Liver (tissue), 9 donors: ENCODE measurements around the gene OR2A7. TPM values are rescaled to one million over a fixed set of nuclear protein-coding genes. Genes with fewer than 3 reads are reported as not detected.
"Not testable (repeated sequence)": the region's sequence is repeated elsewhere in the genome, so short reads cannot be mapped to it uniquely, and the experiment has no call there.

Experiments
- DNase-seq: peaks from one replicate; pipeline ENCODE4 v3.0.0-alpha.2; 2017; ENCODE audit warnings: low spot score
- H3K27ac ChIP-seq, 2 donors: one replicate each; pipeline ENCODE4 v1.7.0; 2013; ENCODE audit warnings: inconsistent platforms in 2 of 2, low read length in 2 of 2, control low read depth in 1 of 2, low read depth in 1 of 2, mild to moderate bottlenecking in 1 of 2
- H3K27me3 ChIP-seq, 4 donors: one replicate each; pipeline versions ENCODE4 v1.6.1 to v1.7.0; 2013; ENCODE audit warnings: low read length in 3 of 4, inconsistent platforms in 1 of 4, mild to moderate bottlenecking in 1 of 4, moderate library complexity in 1 of 4; ENCODE audit not compliant: control insufficient read depth in 4 of 4, insufficient read depth in 4 of 4
- H3K36me3 ChIP-seq, 4 donors: one replicate each; pipeline versions ENCODE4 v1.6.1 to v1.7.0; 2013; ENCODE audit warnings: low read length in 3 of 4, mild to moderate bottlenecking in 3 of 4, low read depth in 1 of 4, moderate library complexity in 1 of 4; ENCODE audit not compliant: control insufficient read depth in 4 of 4, insufficient read depth in 3 of 4
- H3K4me1 ChIP-seq, 4 donors: one replicate each; pipeline versions ENCODE4 v1.6.1 to v1.7.0; 2013; ENCODE audit warnings: low read length in 3 of 4, mild to moderate bottlenecking in 3 of 4, moderate library complexity in 1 of 4; ENCODE audit not compliant: control insufficient read depth in 4 of 4, insufficient read depth in 4 of 4
- H3K4me3 ChIP-seq, 3 donors: one replicate each; pipeline versions ENCODE4 v1.6.1 to v1.7.0; 2013; ENCODE audit warnings: low read length in 3 of 3, control low read depth in 1 of 3, low read depth in 1 of 3, mild to moderate bottlenecking in 1 of 3
- H3K9ac ChIP-seq, 2 donors: one replicate each; pipeline ENCODE4 v1.7.0; 2013; ENCODE audit warnings: low read length in 2 of 2, mild to moderate bottlenecking in 2 of 2, moderate library complexity in 2 of 2, control low read depth in 1 of 2, low read depth in 1 of 2
- H3K9me3 ChIP-seq, 4 donors: one replicate each; pipeline versions ENCODE4 v1.6.1 to v1.7.0; 2013; ENCODE audit warnings: low read length in 3 of 4; ENCODE audit not compliant: control insufficient read depth in 4 of 4
- WGBS: extraction: QIAGEN DNeasy Blood & Tissue Kit; methylation state at CpG from one replicate; pipeline ENCODE4 v1.1.7; 2013; 5-methylcytosine and 5-hydroxymethylcytosine counted together
- polyA plus RNA-seq, 2 donors: library from polyadenylated mRNA; stranded (reverse) in 1 of 2; unstranded in 1 of 2; fragments of 200-250 nt in 1 of 2; fragments of >200 nt in 1 of 2; fragmentation: Nextera tagmentation in 1 of 2; extraction: Ambion mirVana in 1 of 2; gene quantifications; one replicate each; pipeline versions ENCODE4 v1.2.1 to v1.2.3, GENCODE V29; 2013 to 2015
- total RNA-seq, 2 donors: library from RNA; depleted of rRNA; stranded (reverse); fragments of >200 nt; gene quantifications; one replicate each; pipeline ENCODE4 v1.2.3, GENCODE V29; 2014
- donor health status: healthy.
- donor health status: healthy.
- donor health status: healthy.
- donor health status: healthy.
- donor health status: healthy.

The OR2A7 gene, protein sequence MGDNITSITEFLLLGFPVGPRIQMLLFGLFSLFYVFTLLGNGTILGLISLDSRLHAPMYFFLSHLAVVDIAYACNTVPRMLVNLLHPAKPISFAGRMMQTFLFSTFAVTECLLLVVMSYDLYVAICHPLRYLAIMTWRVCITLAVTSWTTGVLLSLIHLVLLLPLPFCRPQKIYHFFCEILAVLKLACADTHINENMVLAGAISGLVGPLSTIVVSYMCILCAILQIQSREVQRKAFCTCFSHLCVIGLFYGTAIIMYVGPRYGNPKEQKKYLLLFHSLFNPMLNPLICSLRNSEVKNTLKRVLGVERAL
- total RNA-seq (1 to 10 TPM; 1.6 TPM), polyA plus RNA-seq (1 to 10 TPM; 1.1 to 1.5 TPM)

GRCh38 chr7:144264692-144265091 lies at the start of gene OR2A7:
Gene OR2A7, minus strand, starts transcription at chr7:144264792. Its CDS starts 5,164 bp downstream, at chr7:144259628.
- WGBS, result 96% methylated on average over 6 of the region's 7 CpGs
- H3K9ac ChIP-seq, H3K4me3 ChIP-seq, H3K27me3 ChIP-seq, H3K9me3 ChIP-seq, H3K27ac ChIP-seq, H3K4me1 ChIP-seq, DNase-seq, H3K36me3 ChIP-seq: not testable (repeated sequence)

DNA sequence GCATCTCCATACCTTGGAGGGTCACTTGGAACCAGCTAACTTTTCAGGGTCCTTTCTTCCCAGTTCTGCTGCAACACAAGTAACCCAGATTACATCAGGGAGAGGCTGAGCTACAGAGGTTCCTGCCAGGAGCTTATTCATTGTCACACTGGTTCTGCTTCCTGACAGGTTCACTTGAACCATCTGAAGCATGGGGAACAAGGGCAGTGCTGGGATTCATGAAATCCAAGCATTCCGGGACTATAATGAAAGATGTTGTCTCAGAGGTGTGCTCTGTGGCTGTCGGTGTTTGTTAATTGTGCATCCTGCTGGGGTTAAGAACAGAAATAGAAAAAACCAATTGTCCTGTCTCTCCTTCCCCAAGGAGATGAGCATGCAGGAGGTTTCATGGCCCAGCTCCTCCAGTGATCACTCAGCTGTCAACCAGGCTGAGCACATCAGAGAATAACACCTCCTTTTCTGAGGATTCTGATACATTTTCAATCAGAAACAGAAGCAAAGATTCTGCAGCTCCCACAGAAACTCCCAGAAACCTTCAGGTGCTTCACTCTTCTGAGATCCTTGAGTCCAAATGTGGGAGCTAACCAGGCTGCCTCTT lies 47.4 kb upstream of the OR2A7 start, which contains the start of gene OR2A1:
Gene OR2A1 (plus strand): TSS at position 548 of the 598 bp plus-strand sequence. CDS start 5,706 bp downstream, outside the sequence.
- H3K9me3 ChIP-seq, H3K4me1 ChIP-seq, DNase-seq, H3K27ac ChIP-seq, H3K4me3 ChIP-seq, H3K36me3 ChIP-seq, H3K27me3 ChIP-seq, H3K9ac ChIP-seq: not testable (repeated sequence)
- WGBS, result 93% methylated on average over 1 of the region's 2 CpGs

- not testable (repeated sequence) for H3K27me3 ChIP-seq, H3K9me3 ChIP-seq, H3K9ac ChIP-seq, H3K4me3 ChIP-seq, H3K27ac ChIP-seq, H3K36me3 ChIP-seq, DNase-seq, H3K4me1 ChIP-seq
- 100% methylated on average over 1 of the region's 2 CpGs for WGBS
Observed at GRCh38 chr7:144311218-144311617, 46.6 kb upstream of the OR2A7 start.

GRCh38 chr7:144309702-144310101 lies 45.1 kb upstream of the OR2A7 start:
- H3K4me3 ChIP-seq, H3K27ac ChIP-seq, H3K9ac ChIP-seq, H3K4me1 ChIP-seq, DNase-seq, H3K36me3 ChIP-seq, H3K27me3 ChIP-seq, H3K9me3 ChIP-seq: not testable (repeated sequence)
- WGBS, result no CpG with 5 or more reads among the region's 2 CpGs

DNA sequence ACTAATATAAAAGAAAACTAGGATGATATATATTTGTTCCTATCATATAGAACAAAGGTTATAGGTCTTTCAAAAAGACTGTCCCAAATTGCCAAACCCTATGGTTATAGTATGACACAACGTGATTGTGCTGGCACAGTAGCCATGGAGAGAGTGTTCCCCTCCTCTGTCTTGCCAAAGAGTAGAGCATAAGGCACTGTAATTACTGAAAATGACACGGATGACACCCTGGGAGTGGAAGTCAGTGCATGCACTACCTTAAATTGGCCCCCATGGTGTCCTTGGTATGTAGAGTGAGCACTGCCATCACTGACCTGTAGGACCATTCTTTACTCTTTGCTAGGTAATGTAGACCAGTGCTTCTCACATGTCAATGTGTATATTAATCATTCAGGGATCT lies 40.6 kb upstream of the OR2A7 start:
- H3K9me3 ChIP-seq, DNase-seq, H3K27ac ChIP-seq, H3K9ac ChIP-seq, H3K4me1 ChIP-seq, H3K27me3 ChIP-seq, H3K4me3 ChIP-seq, H3K36me3 ChIP-seq: not testable (repeated sequence)
- WGBS, result no CpG with 5 or more reads among the region's 2 CpGs

DNA sequence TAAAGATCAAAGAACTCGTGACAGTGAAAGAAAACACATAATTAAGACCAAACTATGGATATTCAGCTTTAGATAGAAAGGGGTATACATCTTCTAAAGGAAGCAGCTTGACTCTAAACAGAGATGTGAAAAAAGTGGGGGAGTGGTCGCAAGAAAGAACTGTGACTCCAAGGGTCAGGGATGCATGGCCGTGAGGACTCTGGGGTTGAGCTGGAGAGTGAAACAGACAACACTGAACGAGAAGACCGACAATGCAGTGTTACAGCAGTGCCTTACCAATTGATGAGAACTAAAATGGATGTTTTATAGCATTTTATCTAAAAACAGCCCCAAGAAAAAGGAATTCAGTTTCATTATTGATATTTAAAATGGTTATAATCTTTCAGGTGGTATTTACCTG lies 39.0 kb upstream of the OR2A7 start:
- H3K27me3 ChIP-seq, H3K4me3 ChIP-seq, H3K9me3 ChIP-seq, H3K36me3 ChIP-seq, H3K27ac ChIP-seq, H3K9ac ChIP-seq, DNase-seq, H3K4me1 ChIP-seq: not testable (repeated sequence)
- WGBS, result no CpG with 5 or more reads among the region's 5 CpGs

- H3K27me3 ChIP-seq, DNase-seq, H3K4me3 ChIP-seq, H3K27ac ChIP-seq, H3K36me3 ChIP-seq, H3K9me3 ChIP-seq, H3K4me1 ChIP-seq, H3K9ac ChIP-seq: not testable (repeated sequence)
- WGBS, result no CpG with 5 or more reads among the region's 1 CpG
Observed at GRCh38 chr7:144302578-144303303, 38.1 kb upstream of the OR2A7 start.

DNA sequence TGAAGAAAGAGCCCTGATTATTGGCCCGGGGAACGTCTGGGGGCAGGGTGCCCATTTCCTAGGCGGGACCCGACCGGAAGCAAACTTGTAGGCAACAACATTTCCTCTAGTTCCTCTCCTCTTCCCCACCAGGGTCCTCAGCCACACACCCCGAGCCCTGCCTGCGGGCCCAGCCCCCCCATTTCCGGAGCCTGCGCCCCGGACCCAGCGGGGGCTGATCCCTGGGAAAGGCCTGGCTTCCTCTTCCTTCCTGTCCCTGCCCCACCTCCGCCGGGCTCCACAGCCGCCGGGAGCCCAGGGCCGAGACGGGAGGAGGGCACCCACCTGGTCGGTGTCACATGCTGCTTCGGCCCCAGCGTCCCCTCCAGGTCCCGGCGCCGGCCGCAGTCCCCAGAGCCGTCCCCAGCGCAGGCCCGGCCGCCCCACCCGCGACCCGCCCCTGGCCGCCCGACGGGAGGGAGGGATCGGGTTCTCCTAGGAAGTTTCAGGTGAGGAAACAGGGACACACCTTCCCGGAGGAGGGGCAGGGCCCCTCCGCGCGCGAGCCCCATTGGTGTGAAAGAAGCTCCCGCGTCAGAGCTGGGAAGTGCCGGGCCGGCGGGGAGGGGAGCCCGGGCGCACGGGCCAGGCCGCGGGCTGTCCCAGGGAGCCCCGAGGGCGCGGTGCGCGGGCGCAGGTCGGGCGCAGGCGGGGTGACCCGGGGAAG lies 29.4 kb upstream of the OR2A7 start:
- not testable (repeated sequence) for H3K9me3 ChIP-seq, H3K9ac ChIP-seq, DNase-seq, H3K27me3 ChIP-seq, H3K27ac ChIP-seq, H3K36me3 ChIP-seq, H3K4me3 ChIP-seq, H3K4me1 ChIP-seq
- WGBS, result no CpG with 5 or more reads among the region's 60 CpGs
